Stimulated activated CD8-positive, alpha-beta memory T cell treated with anti-CD3 and anti-CD28 coated beads, Interleukin-4, amount 100 ng/mL, for 4 hours (primary cell): ENCODE measurements around the gene PWWP2B.

Experiments
- DNase-seq, 2 donors: peaks; one replicate each; pipeline ENCODE4 v3.0.0-alpha.2; 2020; ENCODE audit warnings: low read depth in 2 of 2, low spot score in 1 of 2

The PWWP2B gene

GRCh38 chr10:132417957-132418441 lies 21.0 kb downstream of the PWWP2B start:
- DNase-seq, result no peak

GRCh38 chr10:132418527-132419416 lies 21.8 kb downstream of the PWWP2B start:
- DNase-seq, result no peak

GRCh38 chr10:132419538-132420468 lies 22.8 kb downstream of the PWWP2B start:
- DNase-seq, result no peak

GRCh38 chr10:132420469-132420980 lies 23.5 kb downstream of the PWWP2B start:
- DNase-seq, result no peak

GRCh38 chr10:132420981-132421846 lies 24.2 kb downstream of the PWWP2B start:
- no peak for DNase-seq

GRCh38 chr10:132421847-132422751 lies 25.1 kb downstream of the PWWP2B start:
- no peak for DNase-seq

GRCh38 chr10:132422903-132423825 lies 26.2 kb downstream of the PWWP2B start:
- DNase-seq, result no peak

- no peak for DNase-seq
Observed at GRCh38 chr10:132423966-132424861, 27.2 kb downstream of the PWWP2B start.

GRCh38 chr10:132425029-132425756 lies 28.2 kb downstream of the PWWP2B start:
- no peak for DNase-seq

- no peak for DNase-seq
Observed at GRCh38 chr10:132425757-132426155, 28.8 kb downstream of the PWWP2B start.

- DNase-seq, result no peak
Observed at GRCh38 chr10:132427006-132427771, 30.2 kb downstream of the PWWP2B start.

- DNase-seq, result no peak
Observed at GRCh38 chr10:132427939-132428367, 31.0 kb downstream of the PWWP2B start.

- DNase-seq, result no peak
Observed at GRCh38 chr10:132428486-132428995, 31.5 kb downstream of the PWWP2B start.

- DNase-seq, result no peak
Observed at GRCh38 chr10:132429281-132430230, 32.6 kb downstream of the PWWP2B start.
